GM12878 (cell line): ENCODE data around the gene C21orf91. TPM values are rescaled to one million over a fixed set of nuclear protein-coding genes. Genes with fewer than 3 reads are reported as not detected.

ENCODE experiments used
- ATAC-seq: fragments of 200-7000 bp; cut with Tn5 transposase; 3 replicates; pipeline ENCODE4 v1.9.1; 2020; ENCODE audit warnings: mild to moderate bottlenecking, moderate library complexity
- BruUV-seq: library from RNA; stranded (reverse); fragments of 400-500 nt; replicated peaks from 2 replicates; lab custom pipeline; 2021; lab: Mats Ljungman, UMichigan
- CTCF ChIA-PET: fragments of 300-600 bp; sonication (Branson Sonifier 250); formaldehyde crosslinking; extraction: SDS; loops from one replicate; lab custom pipeline; 2021; ENCODE audit warnings: inconsistent platforms; lab: Yijun Ruan, JAX
- POLR2A ChIA-PET: fragments of 350-600 bp; formaldehyde crosslinking; extraction: SDS; loops from one replicate; lab custom pipeline; 2021; ENCODE audit warnings: inconsistent platforms; lab: Charles Lee
- RAD21 ChIA-PET: fragments of 300-600 bp; sonication (Branson Sonifier 250); formaldehyde crosslinking; loops from one replicate; lab custom pipeline; 2023; ENCODE audit warnings: antibody characterized with exemption; ENCODE audit not compliant: unreplicated experiment; lab: Charles Lee
- SMC1A ChIA-PET: fragments of 300-600 bp; sonication (Branson Sonifier 250); formaldehyde crosslinking; loops from one replicate; lab custom pipeline; 2023; ENCODE audit not compliant: unreplicated experiment, uncharacterized antibody; lab: Charles Lee
- DNase-seq: peaks from one replicate; pipeline ENCODE4 v3.0.0-alpha.2; 2011; ENCODE audit warnings: low read depth, low spot score
- FAIRE-seq: peaks from 3 replicates; lab custom pipeline; 2011; peaks lifted over from hg19 to GRCh38; lab: Jason Lieb, UNC
- H2AFZ ChIP-seq: 2 replicates; pipeline ENCODE4 v1.6.0; 2011; ENCODE audit warnings: low read depth, low read length, control low read depth; ENCODE audit not compliant: control insufficient read depth
- H3K27ac ChIP-seq: 2 replicates; pipeline ENCODE4 v1.5.1; 2011; ENCODE audit warnings: control low read depth; ENCODE audit not compliant: control insufficient read depth, insufficient read depth
- H3K27me3 ChIP-seq, 2 experiments: replicated peaks in 1 of 2; 2 replicates each; pipeline versions ENCODE4 v1.6.0 to v1.6.1; 2011; ENCODE audit warnings: low read length in 1 of 2; ENCODE audit not compliant: control insufficient read depth in 2 of 2, insufficient read depth in 2 of 2
- H3K36me3 ChIP-seq, 2 experiments: 2 replicates each; pipeline ENCODE4 v1.5.1; 2011; ENCODE audit warnings: low read length in 1 of 2; ENCODE audit not compliant: control insufficient read depth in 2 of 2, insufficient read depth in 2 of 2
- H3K4me1 ChIP-seq: 2 replicates; pipeline ENCODE4 v1.6.1; 2011; ENCODE audit warnings: mild to moderate bottlenecking, low read length, moderate library complexity, mixed read lengths; ENCODE audit not compliant: control insufficient read depth, insufficient read depth
- H3K4me2 ChIP-seq: 2 replicates; pipeline ENCODE4 v1.6.0; 2011; ENCODE audit warnings: control low read depth; ENCODE audit not compliant: control insufficient read depth, insufficient read depth
- H3K4me3 ChIP-seq: fragments of 200-600 bp; sonication (generic); 2 replicates; pipeline ENCODE4 v1.5.1; 2016
- H3K79me2 ChIP-seq: 2 replicates; pipeline ENCODE4 v1.6.0; 2011; ENCODE audit warnings: low read length; ENCODE audit not compliant: control insufficient read depth, insufficient read depth
- H3K9ac ChIP-seq: 2 replicates; pipeline ENCODE4 v1.8.0; 2011; ENCODE audit warnings: low read length, control low read depth, mixed read lengths; ENCODE audit not compliant: control insufficient read depth, insufficient read depth
- H3K9me3 ChIP-seq: replicated peaks from 3 replicates; pipeline ENCODE4 v1.5.1; 2011; ENCODE audit warnings: mild to moderate bottlenecking, low read length; ENCODE audit not compliant: control insufficient read depth, insufficient read depth
- H4K20me1 ChIP-seq: 2 replicates; pipeline ENCODE4 v1.6.0; 2011; ENCODE audit not compliant: control insufficient read depth, insufficient read depth
- IRF4 ChIP-seq: IDR thresholded peaks from 2 replicates; pipeline ENCODE4 v1.6.1; 2011; ENCODE audit warnings: low read depth, low read length
- MYB ChIP-seq: fragments of 150-350 bp; IDR thresholded peaks from 2 replicates; pipeline ENCODE4 v1.6.1; 2014; ENCODE audit warnings: mild to moderate bottlenecking, low read depth, low read length, borderline replicate concordance
- NR2F1 ChIP-seq: fragments of 450-650 bp; conservative IDR thresholded peaks from 2 replicates; pipeline ENCODE4 v1.6.1; 2017; ENCODE audit warnings: mild to moderate bottlenecking
- SUPT20H ChIP-seq: IDR thresholded peaks from 2 replicates; pipeline ENCODE4 v1.6.1; 2011; ENCODE audit warnings: low read depth, mild to moderate bottlenecking, low read length, moderate library complexity, borderline replicate concordance; ENCODE audit not compliant: control insufficient read depth
- WGBS: methylation state at CpG from one replicate; pipeline ENCODE4 v1.1.6; 2016; ENCODE audit warnings: low lambda C conversion rate; ENCODE audit not compliant: insufficient replicate concordance, insufficient coverage; ENCODE audit errors: missing lambda C conversion rate; 5-methylcytosine and 5-hydroxymethylcytosine counted together
- in situ Hi-C: fragments of 300-500 bp; cut with MboI; formaldehyde crosslinking; loops from 9 replicates; pipeline ENCODE4 v1.14.3; 2018; ENCODE audit warnings: mixed read lengths
- intact Hi-C: fragments of 100-400 bp; cut with micrococcal nuclease; formaldehyde crosslinking; loops from one replicate; pipeline ENCODE4 v1.14.2; 2022; ENCODE audit not compliant: unreplicated experiment
- polyA plus RNA-seq, 11 experiments: library from polyadenylated mRNA; depleted of rRNA in 4 of 11; unstranded in 6 of 11; stranded (reverse) in 5 of 11; fragments of >200 nt; fragmentation: Nextera tagmentation in 4 of 11; fragmentation: Illumina TruSeq in 1 of 11; extraction: Ambion mirVana in 4 of 11; extraction: Trizol in 1 of 11; gene quantifications; 1 replicate in 1 of 11; 2 replicates in 10 of 11; pipeline versions ENCODE4 v1.2.1 to v1.2.3, GENCODE V29; 2011 to 2016; ENCODE audit warnings: inconsistent platforms in 2 of 11, missing spikeins in 2 of 11, low read depth in 1 of 11
- total RNA-seq, 4 experiments: library from RNA; depleted of rRNA in 3 of 4; stranded (reverse); fragments of >200 nt in 3 of 4; fragmentation: Illumina TruSeq in 1 of 4; extraction: Trizol in 1 of 4; gene quantifications; 2 replicates each; pipeline versions ENCODE4 v1.2.1 to v1.2.3, GENCODE V29; 2013 to 2021
- TF ChIP-seq, protein P1 (sequence below): fragments of 150-350 bp; IDR thresholded peaks from 2 replicates; pipeline ENCODE4 v1.6.1; 2016; ENCODE audit warnings: low read depth, low read length
- TF ChIP-seq, protein P2 (sequence below): fragments of 450-650 bp; IDR thresholded peaks from 2 replicates; pipeline ENCODE4 v1.6.1; 2017; ENCODE audit warnings: antibody characterized with exemption, mild to moderate bottlenecking, moderate library complexity

Gene C21orf91
- total and polyA plus RNA-seq, 10 of the 15 experiments (the other 5 are each of a cell fraction or from before 2014, with no cell fraction given), result 9.3 to 40.3 (median 29.8) TPM

DNA sequence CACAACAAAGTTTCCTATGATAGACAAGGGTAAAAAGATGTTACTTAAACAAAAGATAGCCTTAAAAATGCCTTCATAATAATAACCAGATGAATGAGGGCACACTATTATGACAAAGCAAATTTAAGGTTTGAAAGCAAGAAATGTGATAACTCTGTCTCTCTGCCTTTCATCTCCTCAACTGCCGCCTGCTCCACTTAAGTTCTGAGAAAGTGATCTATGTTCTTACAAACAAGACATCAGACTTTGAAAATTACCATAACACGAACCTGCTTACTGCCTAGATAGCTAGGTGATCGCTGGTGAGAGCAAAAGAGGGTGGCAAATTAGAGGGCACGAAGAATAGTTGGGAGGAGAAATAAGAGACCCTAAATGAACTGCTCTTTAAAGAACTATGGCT lies 13.2 kb downstream of the C21orf91 start:
- ChIA-PET RAD21 (interaction anchor here (1.0 to 2.6 kb wide), 2 partner anchors 10 to 17 kb away, joined by 3 to 8 read pairs; no protein-coding TSS in a partner anchor), SMC1A (interaction anchor here (0.9 to 3.6 kb wide), 3 partner anchors 10 to 25 kb away, joined by 3 to 19 read pairs (median 5); no protein-coding TSS in a partner anchor), POLR2A (interaction anchor here (0.6 kb wide), 1 partner anchor 16 kb away, joined by 3 read pairs; no protein-coding TSS in a partner anchor), CTCF (interaction anchor here (0.6 to 1.0 kb wide), 4 partner anchors 10 to 128 kb away, joined by 3 read pairs; no protein-coding TSS in a partner anchor)
- 89% methylated on average over 4 of the region's 4 CpGs for WGBS
- no peak for ATAC-seq
- no peaks in the 10 kb centered on the region for H4K20me1 ChIP-seq
- DNase-seq, result no peak
- in situ Hi-C loops (no loop called here), intact Hi-C loops (no loop called here)
- H3K9me3 ChIP-seq, result peaks cover 25% of the 10 kb centered on the region
- H3K27me3 ChIP-seq, result no peaks in the 10 kb centered on the region
- FAIRE-seq, result no peak
- BruUV-seq, result no TSS peak
- TF ChIP-seq NR2F1 (no peak), SUPT20H (no peak), MYB (no peak), IRF4 (no peak)
- TF ChIP-seq, protein P1, sequence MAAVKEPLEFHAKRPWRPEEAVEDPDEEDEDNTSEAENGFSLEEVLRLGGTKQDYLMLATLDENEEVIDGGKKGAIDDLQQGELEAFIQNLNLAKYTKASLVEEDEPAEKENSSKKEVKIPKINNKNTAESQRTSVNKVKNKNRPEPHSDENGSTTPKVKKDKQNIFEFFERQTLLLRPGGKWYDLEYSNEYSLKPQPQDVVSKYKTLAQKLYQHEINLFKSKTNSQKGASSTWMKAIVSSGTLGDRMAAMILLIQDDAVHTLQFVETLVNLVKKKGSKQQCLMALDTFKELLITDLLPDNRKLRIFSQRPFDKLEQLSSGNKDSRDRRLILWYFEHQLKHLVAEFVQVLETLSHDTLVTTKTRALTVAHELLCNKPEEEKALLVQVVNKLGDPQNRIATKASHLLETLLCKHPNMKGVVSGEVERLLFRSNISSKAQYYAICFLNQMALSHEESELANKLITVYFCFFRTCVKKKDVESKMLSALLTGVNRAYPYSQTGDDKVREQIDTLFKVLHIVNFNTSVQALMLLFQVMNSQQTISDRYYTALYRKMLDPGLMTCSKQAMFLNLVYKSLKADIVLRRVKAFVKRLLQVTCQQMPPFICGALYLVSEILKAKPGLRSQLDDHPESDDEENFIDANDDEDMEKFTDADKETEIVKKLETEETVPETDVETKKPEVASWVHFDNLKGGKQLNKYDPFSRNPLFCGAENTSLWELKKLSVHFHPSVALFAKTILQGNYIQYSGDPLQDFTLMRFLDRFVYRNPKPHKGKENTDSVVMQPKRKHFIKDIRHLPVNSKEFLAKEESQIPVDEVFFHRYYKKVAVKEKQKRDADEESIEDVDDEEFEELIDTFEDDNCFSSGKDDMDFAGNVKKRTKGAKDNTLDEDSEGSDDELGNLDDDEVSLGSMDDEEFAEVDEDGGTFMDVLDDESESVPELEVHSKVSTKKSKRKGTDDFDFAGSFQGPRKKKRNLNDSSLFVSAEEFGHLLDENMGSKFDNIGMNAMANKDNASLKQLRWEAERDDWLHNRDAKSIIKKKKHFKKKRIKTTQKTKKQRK, result no peak
- TF ChIP-seq, protein P2, sequence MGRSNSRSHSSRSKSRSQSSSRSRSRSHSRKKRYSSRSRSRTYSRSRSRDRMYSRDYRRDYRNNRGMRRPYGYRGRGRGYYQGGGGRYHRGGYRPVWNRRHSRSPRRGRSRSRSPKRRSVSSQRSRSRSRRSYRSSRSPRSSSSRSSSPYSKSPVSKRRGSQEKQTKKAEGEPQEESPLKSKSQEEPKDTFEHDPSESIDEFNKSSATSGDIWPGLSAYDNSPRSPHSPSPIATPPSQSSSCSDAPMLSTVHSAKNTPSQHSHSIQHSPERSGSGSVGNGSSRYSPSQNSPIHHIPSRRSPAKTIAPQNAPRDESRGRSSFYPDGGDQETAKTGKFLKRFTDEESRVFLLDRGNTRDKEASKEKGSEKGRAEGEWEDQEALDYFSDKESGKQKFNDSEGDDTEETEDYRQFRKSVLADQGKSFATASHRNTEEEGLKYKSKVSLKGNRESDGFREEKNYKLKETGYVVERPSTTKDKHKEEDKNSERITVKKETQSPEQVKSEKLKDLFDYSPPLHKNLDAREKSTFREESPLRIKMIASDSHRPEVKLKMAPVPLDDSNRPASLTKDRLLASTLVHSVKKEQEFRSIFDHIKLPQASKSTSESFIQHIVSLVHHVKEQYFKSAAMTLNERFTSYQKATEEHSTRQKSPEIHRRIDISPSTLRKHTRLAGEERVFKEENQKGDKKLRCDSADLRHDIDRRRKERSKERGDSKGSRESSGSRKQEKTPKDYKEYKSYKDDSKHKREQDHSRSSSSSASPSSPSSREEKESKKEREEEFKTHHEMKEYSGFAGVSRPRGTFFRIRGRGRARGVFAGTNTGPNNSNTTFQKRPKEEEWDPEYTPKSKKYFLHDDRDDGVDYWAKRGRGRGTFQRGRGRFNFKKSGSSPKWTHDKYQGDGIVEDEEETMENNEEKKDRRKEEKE, result no peak
- H3K4me1 ChIP-seq, result no peaks in the 10 kb centered on the region
- no peak overlapping the region for H2AFZ ChIP-seq
- H3K79me2 ChIP-seq, result peaks cover 10% of the 10 kb centered on the region
- H3K36me3 ChIP-seq, result peaks cover 13 to 40% of the 10 kb centered on the region in 2 experiments
- no peak overlapping the region for H3K27ac ChIP-seq
- H3K4me2 ChIP-seq, result no peak overlapping the region
- no peak overlapping the region for H3K4me3 ChIP-seq
- no peak overlapping the region for H3K9ac ChIP-seq
